ENCODE data around the gene IL34.

Gene IL34

GRCh38 chr16:70678121-70678897 lies 31.9 kb downstream of the IL34 start:
- no peak for DNase-seq (ENCODE audit: low read depth)

DNA sequence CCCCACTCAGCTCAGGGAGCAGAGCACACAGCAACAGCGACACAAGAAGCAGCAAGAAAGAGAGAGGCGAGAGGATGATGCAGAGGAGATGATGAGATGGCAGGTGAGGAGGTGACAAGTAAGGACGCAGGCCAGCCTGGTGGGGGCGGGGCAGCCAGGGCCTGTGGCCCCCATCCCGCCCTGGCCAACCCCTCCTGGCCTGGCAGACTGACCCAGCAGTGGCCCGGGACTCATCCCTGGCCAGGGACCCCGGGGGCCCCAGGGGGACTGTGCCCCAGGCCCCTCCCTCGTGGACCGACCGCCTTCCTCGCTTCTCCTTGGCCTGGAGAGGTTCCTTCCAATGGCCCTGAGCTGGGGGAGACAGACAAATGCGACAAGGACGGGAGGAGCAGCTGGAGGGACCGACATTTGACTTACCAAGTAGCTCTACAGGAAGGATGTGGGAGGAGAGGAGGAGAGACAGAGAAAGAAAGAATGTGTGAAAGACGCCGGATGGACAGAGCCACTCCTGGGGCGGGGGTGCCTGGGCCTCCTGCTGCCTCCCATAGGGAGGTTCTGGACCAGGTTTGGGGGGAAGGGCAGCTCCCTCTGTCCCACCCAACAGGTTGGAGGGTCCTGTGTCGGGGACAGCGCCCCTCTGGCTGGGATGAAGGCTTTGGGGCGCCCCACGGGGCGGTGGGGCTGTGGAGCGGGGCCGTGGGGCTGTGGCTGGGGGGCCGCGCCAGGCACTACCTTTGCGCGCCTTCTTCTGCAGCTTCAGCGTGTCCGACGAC lies 32.7 kb downstream of the IL34 start:
- DNase-seq (ENCODE audit: low read depth), result no peak

DNA sequence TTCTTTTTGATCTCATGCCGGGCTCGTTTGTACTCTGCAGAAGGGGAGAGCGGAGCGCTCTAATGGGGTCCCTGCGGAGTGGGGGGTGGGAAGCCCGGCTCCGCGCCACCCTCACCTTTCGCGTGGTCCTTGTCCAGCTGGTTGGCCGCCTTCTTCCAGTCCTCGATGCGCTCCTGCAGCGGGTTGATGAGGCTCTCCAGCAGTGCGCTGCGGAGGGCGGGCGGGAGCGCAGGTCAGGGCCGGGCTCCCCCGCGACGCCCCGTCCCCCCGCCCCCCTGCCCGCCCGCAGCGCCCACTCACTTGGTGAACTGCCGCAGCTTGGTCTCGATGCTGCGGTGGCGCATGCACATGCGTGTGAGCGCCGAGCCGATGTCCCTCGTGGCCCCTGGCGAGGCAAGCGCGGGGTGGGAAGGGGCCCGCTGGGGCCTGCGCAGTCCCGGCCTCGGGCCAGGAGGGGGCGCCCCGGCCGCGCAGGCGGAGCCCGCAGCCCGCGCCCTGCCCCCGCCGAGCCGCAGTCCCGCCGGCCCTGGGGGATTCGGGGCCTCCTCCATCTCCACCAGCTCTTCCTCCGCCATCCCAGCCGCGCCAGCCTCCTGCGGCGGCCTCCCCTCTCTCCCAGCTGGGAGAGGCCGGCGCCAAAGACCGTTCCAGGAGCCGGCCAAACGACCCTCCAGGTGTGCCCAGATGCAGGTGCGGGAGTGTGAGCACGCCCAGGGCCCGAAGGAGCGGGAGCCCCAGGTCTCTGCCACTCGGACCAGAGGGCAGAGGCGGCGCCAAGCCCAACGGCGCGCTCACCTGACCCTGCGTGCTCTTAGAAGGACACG lies 33.5 kb downstream of the IL34 start:
- no peak for DNase-seq (ENCODE audit: low read depth)

- DNase-seq (ENCODE audit: low read depth), result no peak
These were observed 34.4 kb downstream of the IL34 start for GRCh38 chr16:70680495-70681381.

GRCh38 chr16:70681382-70682238 lies 35.3 kb downstream of the IL34 start:
- no peak for DNase-seq (ENCODE audit: low read depth)

- DNase-seq (ENCODE audit: low read depth), result no peak
These were observed 36.1 kb downstream of the IL34 start for GRCh38 chr16:70682239-70683145.

GRCh38 chr16:70683146-70683944 lies 37.0 kb downstream of the IL34 start:
- no peak for DNase-seq (ENCODE audit: low read depth)

- no peak for DNase-seq (ENCODE audit: low read depth)
These were observed 38.0 kb downstream of the IL34 start for GRCh38 chr16:70684146-70685060.

- no peak for DNase-seq (ENCODE audit: low read depth)
These were observed 38.9 kb downstream of the IL34 start for GRCh38 chr16:70685061-70685937.

DNA sequence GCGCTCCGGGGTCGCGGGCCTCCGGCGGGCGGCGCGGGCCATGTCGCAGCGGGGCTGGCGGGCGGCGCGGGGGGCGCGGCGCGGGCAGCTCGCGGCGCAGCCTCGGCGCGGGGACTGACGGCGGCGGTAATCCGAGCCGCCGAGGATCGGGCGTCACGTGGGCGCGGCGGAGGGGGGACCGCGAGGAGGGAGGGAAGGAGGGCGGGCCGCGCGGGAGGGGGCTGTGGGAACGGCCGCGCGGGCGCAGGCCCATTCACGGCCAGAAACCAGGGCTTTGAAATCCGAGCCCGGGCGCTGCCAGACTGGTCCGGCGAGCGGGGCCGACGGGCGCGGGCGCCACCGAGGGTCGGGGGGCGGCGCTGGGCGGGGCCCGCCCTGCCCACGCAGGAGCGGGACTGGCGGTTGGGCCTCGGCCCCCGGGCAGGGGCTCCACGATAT lies 39.6 kb downstream of the IL34 start, which contains the start of gene MTSS2:
Gene MTSS2, minus strand, starts transcription at position 116 of the 438 bp plus-strand sequence. CDS start 262 bp downstream, outside the sequence.
- DNase-seq (ENCODE audit: low read depth), result no peak

DNA sequence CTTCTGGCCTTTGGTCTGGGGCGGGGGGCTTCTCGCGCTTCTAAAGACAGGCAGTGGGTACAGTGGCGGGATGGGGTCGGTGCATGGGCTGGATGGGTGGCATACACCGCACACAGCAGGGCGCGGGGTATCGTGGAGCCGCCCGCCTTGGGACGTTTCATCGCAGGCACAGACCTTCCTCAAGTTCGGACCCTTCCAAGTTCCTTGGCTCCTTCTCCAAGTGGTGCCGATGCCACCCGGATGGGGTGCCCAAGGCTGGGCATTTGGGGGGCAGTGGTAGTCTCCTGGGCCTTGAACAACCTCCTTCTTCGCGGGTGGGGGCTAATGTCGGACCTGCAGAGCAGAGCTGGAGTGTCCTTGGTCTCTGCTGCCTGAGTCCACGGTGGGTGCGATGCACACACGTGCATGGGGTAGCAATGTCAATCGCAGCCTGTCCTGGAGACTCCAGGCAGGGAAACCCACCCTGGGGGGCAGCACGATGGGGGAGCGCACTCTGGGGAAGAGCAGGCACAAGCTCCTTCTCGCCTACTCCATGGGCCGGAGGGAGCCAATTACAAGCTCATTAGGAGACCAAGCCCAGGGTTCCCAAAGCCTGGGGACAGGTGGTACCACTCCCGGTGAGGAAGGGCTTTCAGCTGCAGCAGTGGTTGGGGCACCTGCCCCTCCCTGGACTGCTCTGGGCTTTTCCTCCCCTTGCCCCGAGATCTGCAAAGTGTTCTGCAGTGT lies 40.2 kb downstream of the IL34 start:
- DNase-seq (ENCODE audit: low read depth), result no peak

- DNase-seq (ENCODE audit: low read depth), result no peak
These were observed 40.7 kb downstream of the IL34 start for GRCh38 chr16:70687102-70687511.

DNA sequence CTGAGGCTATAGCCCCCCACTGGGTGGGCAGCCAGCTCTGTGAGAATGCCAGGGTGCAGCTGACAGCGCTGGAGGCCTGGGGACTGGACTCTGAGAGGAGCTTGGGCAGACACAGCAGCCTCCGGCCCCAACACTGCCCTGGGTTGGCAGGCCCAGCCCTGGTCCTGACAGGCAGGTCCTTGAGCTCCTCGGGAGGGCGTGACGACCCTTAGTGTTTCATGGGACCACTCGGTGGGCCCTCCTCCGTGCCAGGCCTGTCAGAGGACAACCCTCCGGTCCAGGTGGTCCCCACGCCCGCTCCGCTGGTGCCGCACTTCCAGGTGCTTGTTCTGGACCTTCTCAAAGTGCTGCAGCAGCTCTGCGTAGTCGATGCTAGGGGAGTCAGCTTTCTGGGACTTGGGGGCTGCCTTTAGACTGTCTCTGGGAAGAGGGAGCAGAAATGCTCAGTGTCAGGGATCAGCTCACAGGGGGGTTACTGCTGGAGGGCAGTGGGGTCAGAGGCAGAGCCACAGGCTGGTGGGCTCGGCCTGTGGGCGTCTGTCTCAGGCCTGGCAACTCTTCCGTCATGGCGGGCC lies 41.4 kb downstream of the IL34 start:
- DNase-seq (ENCODE audit: low read depth), result no peak

DNA sequence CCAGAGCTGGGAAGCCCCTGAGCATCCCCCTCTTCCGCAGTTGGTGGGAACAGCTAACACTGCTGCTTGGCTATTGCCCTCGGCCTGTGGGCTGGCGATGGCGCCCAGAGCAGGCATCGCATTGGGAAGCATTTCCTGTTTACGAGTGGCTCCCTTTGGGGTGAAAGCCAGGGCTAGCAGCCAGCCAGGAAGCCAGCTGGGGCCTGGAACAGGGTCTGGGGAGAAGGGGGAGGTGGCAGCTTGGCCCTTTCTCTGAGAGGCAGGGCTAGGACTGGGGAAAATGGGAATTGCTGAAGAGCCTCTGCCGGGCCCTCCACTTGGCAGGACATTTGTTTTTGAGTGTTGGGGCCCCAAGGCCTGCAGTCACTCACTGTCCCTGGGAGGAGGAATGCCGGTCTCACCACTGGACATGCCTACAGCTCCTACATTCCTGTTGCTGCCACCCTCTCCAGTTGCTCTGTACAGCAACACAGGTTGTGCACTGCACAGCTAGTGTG lies 41.9 kb downstream of the IL34 start:
- DNase-seq (ENCODE audit: low read depth), result no peak

All from activated gamma-delta T cell treated with anti-CD3 and anti-CD28 coated beads, Interleukin-2, amount 50 U/mL, for 16 hours (primary cell).